DND-41 (cell line): ENCODE results near the gene FKBP14.

Source experiments
- CTCF ChIP-seq: IDR thresholded peaks from 2 replicates; pipeline ENCODE4 v1.5.1; 2012; ENCODE audit warnings: borderline replicate concordance, low read length, moderate library complexity, mild to moderate bottlenecking; ENCODE audit not compliant: poor library complexity, severe bottlenecking; ENCODE audit errors: extremely low read depth
- EZH2 ChIP-seq: IDR thresholded peaks from 3 replicates; pipeline ENCODE4 v1.6.1; 2012; ENCODE audit warnings: borderline replicate concordance, low read depth, mild to moderate bottlenecking, moderate library complexity, low read length, inconsistent platforms; ENCODE audit not compliant: severe bottlenecking

GRCh38 chr7:30027740-30028215, 1.3 kb upstream of the FKBP14 start:
- TF ChIP-seq CTCF (no peak), EZH2 (no peak)
